ENCODE measurements around the gene ZNF324.
"Not testable (repeated sequence)": the region's sequence is repeated elsewhere in the genome, so short reads cannot be mapped to it uniquely, and the experiment has no call there.

The ZNF324 gene

GRCh38 chr19:58470837-58471543, 4.1 kb downstream of the ZNF324 start:
- in situ Hi-C loops (cut with MboI; ENCODE audit: low sequenced_read_pairs): not testable (repeated sequence)

GRCh38 chr19:58471736-58472135, 4.9 kb downstream of the ZNF324 start:
- in situ Hi-C loops (cut with MboI; ENCODE audit: low sequenced_read_pairs): no loop called here

- in situ Hi-C loops (cut with MboI; ENCODE audit: low sequenced_read_pairs): no loop called here
These were observed 6.9 kb downstream of the ZNF324 start for GRCh38 chr19:58473775-58474174.

GRCh38 chr19:58474291-58474996, 7.6 kb downstream of the ZNF324 start:
- in situ Hi-C loops (cut with MboI; ENCODE audit: low sequenced_read_pairs): no loop called here

- in situ Hi-C loops (cut with MboI; ENCODE audit: low sequenced_read_pairs): no loop called here
These were observed 8.3 kb downstream of the ZNF324 start for GRCh38 chr19:58474997-58475713.

GRCh38 chr19:58475714-58476497, 9.0 kb downstream of the ZNF324 start, which contains the start of gene ZNF446:
ZNF446 (plus strand) TSS chr19:58476352; CDS start chr19:58477219, 867 bp downstream.
- in situ Hi-C loops (cut with MboI; ENCODE audit: low sequenced_read_pairs): no loop called here

- in situ Hi-C loops (cut with MboI; ENCODE audit: low sequenced_read_pairs): no loop called here
These were observed 9.7 kb downstream of the ZNF324 start for GRCh38 chr19:58476498-58477015.

- in situ Hi-C loops (cut with MboI; ENCODE audit: low sequenced_read_pairs): no loop called here
These were observed 10.2 kb downstream of the ZNF324 start for GRCh38 chr19:58477130-58477529.

- in situ Hi-C loops (cut with MboI; ENCODE audit: low sequenced_read_pairs): no loop called here
These were observed 11.0 kb downstream of the ZNF324 start for GRCh38 chr19:58477871-58478270.

- in situ Hi-C loops (cut with MboI; ENCODE audit: low sequenced_read_pairs): no loop called here
These were observed 12.4 kb downstream of the ZNF324 start for GRCh38 chr19:58479303-58479702.

- in situ Hi-C loops (cut with MboI; ENCODE audit: low sequenced_read_pairs): no loop called here
These were observed 13.0 kb downstream of the ZNF324 start for GRCh38 chr19:58479736-58480480.

GRCh38 chr19:58480481-58480830, 13.6 kb downstream of the ZNF324 start:
- in situ Hi-C loops (cut with MboI; ENCODE audit: low sequenced_read_pairs): no loop called here

GRCh38 chr19:58480831-58481230, 14.0 kb downstream of the ZNF324 start:
- in situ Hi-C loops (cut with MboI; ENCODE audit: low sequenced_read_pairs): no loop called here

GRCh38 chr19:58482372-58482771, 15.5 kb downstream of the ZNF324 start:
- in situ Hi-C loops (cut with MboI; ENCODE audit: low sequenced_read_pairs): no loop called here

GRCh38 chr19:58483776-58484175, 16.9 kb downstream of the ZNF324 start:
- in situ Hi-C loops (cut with MboI; ENCODE audit: low sequenced_read_pairs): no loop called here

GRCh38 chr19:58484349-58484748, 17.5 kb downstream of the ZNF324 start:
- in situ Hi-C loops (cut with MboI; ENCODE audit: low sequenced_read_pairs): not testable (repeated sequence)

GRCh38 chr19:58491393-58491792, 24.5 kb downstream of the ZNF324 start:
- in situ Hi-C loops (cut with MboI; ENCODE audit: low sequenced_read_pairs): no loop called here

- in situ Hi-C loops (cut with MboI; ENCODE audit: low sequenced_read_pairs): no loop called here
These were observed 25.4 kb downstream of the ZNF324 start for GRCh38 chr19:58492265-58492664.

- in situ Hi-C loops (cut with MboI; ENCODE audit: low sequenced_read_pairs): no loop called here
These were observed 30.8 kb downstream of the ZNF324 start for GRCh38 chr19:58497634-58498170.
